ENCODE data around the gene MRPL41.
"Not testable (repeated sequence)": the region's sequence is repeated elsewhere in the genome, so short reads cannot be mapped to it uniquely, and the experiment has no call there.

The MRPL41 gene

GRCh38 chr9:137553654-137554053 lies 2.0 kb downstream of the MRPL41 start:
- not testable (repeated sequence) for DNase-seq (ENCODE audit: low read depth)

GRCh38 chr9:137554349-137554748 lies 2.7 kb downstream of the MRPL41 start:
- DNase-seq (ENCODE audit: low read depth), result no peak

- DNase-seq (ENCODE audit: low read depth), result no peak
These were observed 3.5 kb downstream of the MRPL41 start for GRCh38 chr9:137555179-137555578.

- no peak for DNase-seq (ENCODE audit: low read depth)
These were observed 4.6 kb downstream of the MRPL41 start for GRCh38 chr9:137556069-137556838.

- no peak for DNase-seq (ENCODE audit: low read depth)
These were observed 6.4 kb downstream of the MRPL41 start for GRCh38 chr9:137558127-137558526.

- DNase-seq (ENCODE audit: low read depth), result no peak
These were observed 12.5 kb downstream of the MRPL41 start for GRCh38 chr9:137564134-137564533.

- DNase-seq (ENCODE audit: low read depth), result no peak
These were observed 13.2 kb downstream of the MRPL41 start for GRCh38 chr9:137564817-137565411.

- DNase-seq (ENCODE audit: low read depth), result not testable (repeated sequence)
These were observed 16.8 kb downstream of the MRPL41 start for GRCh38 chr9:137568445-137568844.

- DNase-seq (ENCODE audit: low read depth), result no peak
These were observed 18.0 kb downstream of the MRPL41 start for GRCh38 chr9:137569609-137570203.

- no peak for DNase-seq (ENCODE audit: low read depth)
These were observed 18.9 kb downstream of the MRPL41 start for GRCh38 chr9:137570566-137570965.

- DNase-seq (ENCODE audit: low read depth), result no peak
These were observed 22.5 kb downstream of the MRPL41 start for GRCh38 chr9:137574192-137574591.

- no peak for DNase-seq (ENCODE audit: low read depth)
These were observed 23.7 kb downstream of the MRPL41 start for GRCh38 chr9:137575364-137575715.

GRCh38 chr9:137575716-137576411 lies 24.2 kb downstream of the MRPL41 start:
- no peak for DNase-seq (ENCODE audit: low read depth)

- peak; percentile 96 for DNase-seq (ENCODE audit: low read depth)
These were observed 27.0 kb downstream of the MRPL41 start, which contains the start of gene DPH7 for GRCh38 chr9:137578518-137579258. Gene DPH7 (minus strand): TSS chr9:137578925. CDS start chr9:137578777, 148 bp downstream.

- no peak for DNase-seq (ENCODE audit: low read depth)
These were observed 27.6 kb downstream of the MRPL41 start for GRCh38 chr9:137579259-137579604.

- DNase-seq (ENCODE audit: low read depth), result no peak
These were observed 28.7 kb downstream of the MRPL41 start for GRCh38 chr9:137580209-137580953.

GRCh38 chr9:137580954-137581322 lies 29.3 kb downstream of the MRPL41 start:
- no peak for DNase-seq (ENCODE audit: low read depth)

GRCh38 chr9:137581361-137582285 lies 29.9 kb downstream of the MRPL41 start:
- DNase-seq (ENCODE audit: low read depth), result no peak

- DNase-seq (ENCODE audit: low read depth), result no peak
These were observed 30.7 kb downstream of the MRPL41 start for GRCh38 chr9:137582286-137582860.

GRCh38 chr9:137583347-137583746 lies 31.7 kb downstream of the MRPL41 start:
- DNase-seq (ENCODE audit: low read depth), result no peak

Measured in activated T-helper 9 cell treated with anti-CD3 and anti-CD28 coated beads, Interleukin-2, amount 50 U/mL, for 16 hours (primary cell).